K562 (cell line): ENCODE measurements around the gene VKORC1. TPM values are rescaled to one million over a fixed set of nuclear protein-coding genes. Genes with fewer than 3 reads are reported as not detected.

ENCODE experiments used
- ATAC-seq: fragments of 200-7000 bp; cut with Tn5 transposase; 3 replicates; pipeline ENCODE4 v1.9.1; 2020; ENCODE audit warnings: moderate library complexity
- BruUV-seq: library from RNA; stranded (reverse); fragments of 400-500 nt; replicated peaks from 2 replicates; lab custom pipeline; 2021; lab: Mats Ljungman, UMichigan
- CTCF ChIA-PET: fragments of 300-600 bp; formaldehyde crosslinking; extraction: SDS; loops from one replicate; lab custom pipeline; 2021; ENCODE audit warnings: low intra/inter-chr PET ratio; lab: Yijun Ruan, JAX
- POLR2A ChIA-PET: fragments of 300-600, 350-650 bp; sonication (Branson Sonifier 250); formaldehyde crosslinking; extraction: SDS; loops from one replicate; lab custom pipeline; 2021; ENCODE audit warnings: antibody characterized with exemption, inconsistent platforms; lab: Yijun Ruan, JAX
- DNase-seq, 4 experiments: peaks; one replicate each; pipeline versions ENCODE4 v3.0.0 to v3.0.0-alpha.2; 2011 to 2018; ENCODE audit warnings: low spot score in 3 of 4, mixed read lengths in 3 of 4; ENCODE audit errors: extremely low read depth in 1 of 4
- FAIRE-seq: peaks from 2 replicates; lab custom pipeline; 2011; peaks lifted over from hg19 to GRCh38; lab: Jason Lieb, UNC
- H2AFZ ChIP-seq: 2 replicates; pipeline ENCODE4 v1.6.0; 2011; ENCODE audit warnings: low read depth, low read length, control low read depth, inconsistent platforms
- H3K27ac ChIP-seq: fragments of 200-600 bp; 3 replicates; pipeline ENCODE4 v1.8.0; 2011; ENCODE audit warnings: low read depth, mild to moderate bottlenecking, control low read depth, inconsistent platforms, low read length, moderate library complexity, mixed read lengths; ENCODE audit errors: extremely low read depth
- H3K27me3 ChIP-seq, 2 experiments: fragments of 300-600 bp in 1 of 2; 2 replicates in 1 of 2; 3 replicates in 1 of 2; pipeline versions ENCODE4 v1.6.0 to v1.8.0; 2011; ENCODE audit warnings: inconsistent platforms in 2 of 2, low read length in 2 of 2, mild to moderate bottlenecking in 1 of 2, mixed read lengths in 1 of 2, moderate library complexity in 1 of 2; ENCODE audit not compliant: control insufficient read depth in 2 of 2, insufficient read depth in 2 of 2
- H3K36me3 ChIP-seq: fragments of 300-600 bp; 3 replicates; pipeline ENCODE4 v1.8.0; 2011; ENCODE audit warnings: mild to moderate bottlenecking, low read length, inconsistent platforms; ENCODE audit not compliant: control insufficient read depth, insufficient read depth
- H3K4me1 ChIP-seq, 2 experiments: fragments of 200-600 bp in 1 of 2; replicated peaks in 1 of 2; 2 replicates in 1 of 2; 3 replicates in 1 of 2; pipeline versions ENCODE4 v1.5.1 to v1.8.0; 2011; ENCODE audit warnings: inconsistent platforms in 2 of 2, low read length in 2 of 2, mild to moderate bottlenecking in 1 of 2, mixed read lengths in 1 of 2, moderate library complexity in 1 of 2; ENCODE audit not compliant: control insufficient read depth in 2 of 2, insufficient read depth in 2 of 2
- H3K4me2 ChIP-seq: 2 replicates; pipeline ENCODE4 v1.6.1; 2011; ENCODE audit warnings: low read length, control low read depth, inconsistent platforms, mixed read lengths; ENCODE audit not compliant: insufficient read depth
- H3K4me3 ChIP-seq: fragments of 200-600 bp; sonication (generic), shearing (Covaris generic); 2 replicates; pipeline ENCODE4 v1.5.1; 2016; ENCODE audit warnings: control low read depth, inconsistent platforms
- H3K79me2 ChIP-seq: fragments of 200-600 bp; 3 replicates; pipeline ENCODE4 v1.8.0; 2011; ENCODE audit warnings: low read length, inconsistent platforms; ENCODE audit not compliant: control insufficient read depth, insufficient read depth
- H3K9ac ChIP-seq, 2 experiments: 2 replicates each; pipeline versions ENCODE4 v1.6.0 to v1.6.1; 2011; ENCODE audit warnings: low read depth in 2 of 2, low read length in 2 of 2, control low read depth in 1 of 2, inconsistent platforms in 1 of 2, mild to moderate bottlenecking in 1 of 2, mixed read lengths in 1 of 2; ENCODE audit not compliant: insufficient read depth in 1 of 2
- H3K9me1 ChIP-seq: one replicate; pipeline ENCODE4 v1.6.0; 2011; ENCODE audit warnings: inconsistent platforms, mild to moderate bottlenecking, low read length, moderate library complexity; ENCODE audit not compliant: control insufficient read depth, insufficient read depth
- H3K9me3 ChIP-seq: replicated peaks from 2 replicates; pipeline ENCODE4 v1.5.1; 2011; ENCODE audit warnings: low read depth, low read length, inconsistent platforms; ENCODE audit not compliant: control insufficient read depth, insufficient read depth
- H4K20me1 ChIP-seq: replicated peaks from 2 replicates; pipeline ENCODE4 v1.6.1; 2011; ENCODE audit warnings: low read length, inconsistent platforms, mixed read lengths; ENCODE audit not compliant: control insufficient read depth, insufficient read depth
- CHD1 ChIP-seq: fragments of 200-600 bp; sonication (generic); IDR thresholded peaks from one replicate; pipeline ENCODE4 v1.6.1; 2012; ENCODE audit warnings: mild to moderate bottlenecking, moderate library complexity, low read length, inconsistent platforms
- FOXJ2 ChIP-seq: fragments of 200-800 bp; sonication (Bioruptor generic); IDR thresholded peaks from 2 replicates; pipeline ENCODE4 v1.6.1; 2016; ENCODE audit warnings: missing genetic modification characterization, missing compliant biosample characterization
- MNT ChIP-seq, 2 experiments: fragments of 450-650 bp; conservative IDR thresholded peaks; 2 replicates each; pipeline ENCODE4 v1.6.1; 2017; ENCODE audit warnings: mild to moderate bottlenecking in 2 of 2, moderate library complexity in 2 of 2
- RBM39 ChIP-seq: fragments of 200-400 bp; formaldehyde crosslinking; optimal IDR thresholded peaks from 2 replicates; pipeline ENCODE3; 2018; ENCODE audit warnings: low read depth, low read length
- SMARCE1 ChIP-seq: fragments of 450-650 bp; IDR thresholded peaks from 2 replicates; pipeline ENCODE4 v1.7.1; 2016; ENCODE audit warnings: mild to moderate bottlenecking
- ZC3H11A ChIP-seq: IDR thresholded peaks from 2 replicates; pipeline ENCODE4 v1.6.1; 2012; ENCODE audit warnings: low read depth, low read length, improper control_type of control experiment
- ZNF12 ChIP-seq: sonication (generic); formaldehyde crosslinking; IDR thresholded peaks from 2 replicates; pipeline ENCODE4 v1.4.0; 2020; ENCODE audit warnings: mild to moderate bottlenecking, missing genetic modification reagents
- ZNF224 ChIP-seq: sonication (generic); formaldehyde crosslinking; IDR thresholded peaks from 2 replicates; pipeline ENCODE4 v1.8.0; 2022; ENCODE audit warnings: mild to moderate bottlenecking, missing genetic modification reagents
- ZNF407 ChIP-seq: fragments of 450-650 bp; IDR thresholded peaks from 2 replicates; pipeline ENCODE4 v1.6.1; 2016; ENCODE audit warnings: low read depth
- WGBS: fragments of 100-300 bp; shearing (Covaris generic); methylation state at CpG from one replicate; pipeline ENCODE4 v1.1.6; 2016; ENCODE audit warnings: low coverage, mixed read lengths; ENCODE audit not compliant: insufficient coverage; ENCODE audit errors: missing lambda C conversion rate; 5-methylcytosine and 5-hydroxymethylcytosine counted together
- in situ Hi-C: fragments of 300-500 bp; cut with MboI; formaldehyde crosslinking; loops from 4 replicates; pipeline ENCODE4 v1.15.0; 2018; ENCODE audit warnings: inconsistent platforms, mixed read lengths
- intact Hi-C: fragments of 100-400 bp; cut with micrococcal nuclease; formaldehyde crosslinking; loops from 2 replicates; pipeline ENCODE4 v1.14.2; 2022
- polyA plus RNA-seq, 8 experiments: library from polyadenylated mRNA; depleted of rRNA in 4 of 8; stranded (reverse) in 5 of 8; unstranded in 3 of 8; fragments of >200 nt; fragmentation: Nextera tagmentation in 2 of 8; fragmentation: Illumina TruSeq in 1 of 8; extraction: Ambion mirVana in 2 of 8; extraction: Trizol in 1 of 8; gene quantifications; 2 replicates each; pipeline versions ENCODE4 v1.2.1 to v1.2.3, GENCODE V29; 2011 to 2014; ENCODE audit warnings: inconsistent platforms in 1 of 8, missing spikeins in 1 of 8
- total RNA-seq, 7 experiments: library from RNA; depleted of rRNA in 6 of 7; stranded (reverse); fragments of >200 nt in 6 of 7; fragmentation: Illumina TruSeq in 2 of 7; extraction: Trizol in 2 of 7; gene quantifications; 2 replicates each; pipeline versions ENCODE4 v1.2.1 to v1.2.3, GENCODE V29; 2011 to 2021; ENCODE audit warnings: low replicate concordance in 1 of 7

VKORC1 gene
- total and polyA plus RNA-seq, 9 of the 15 experiments (the other 6 are each of a cell fraction or from before 2014, with no cell fraction given) = 30.0 to 119 (median 62.1) TPM

GRCh38 chr16:31074814-31075183 is 19.8 kb downstream of the VKORC1 start:
- H4K20me1 ChIP-seq = no peaks in the 10 kb centered on the region; the same call in 1 of the 2 replicates
- in situ Hi-C loops = no loop called here
- TF ChIP-seq CHD1 = peak; percentile 24
- TF ChIP-seq RBM39 = no peak
- 0 out of 2 replicates have a peak, but pooled peaks have one; percentile 19 for TF ChIP-seq ZNF224 (CRISPR knock-in tag)
- 0 out of 2 replicates have a peak, but pooled peaks have one; percentile 3 for TF ChIP-seq ZNF12 (CRISPR knock-in tag)
- 0 out of 2 replicates have a peak, but pooled peaks have one; percentile 5 for TF ChIP-seq ZNF407
- TF ChIP-seq FOXJ2 (tag) = 0 out of 2 replicates have a peak, but pooled peaks have one; percentile 21
- TF ChIP-seq SMARCE1 = 0 out of 2 replicates have a peak, but pooled peaks have one; percentile 21
- TF ChIP-seq ZC3H11A = no peak
- no peak for TF ChIP-seq MNT (conservative IDR thresholded peaks at IDR 0.05)
- no peaks in the 10 kb centered on the region for H3K27me3 ChIP-seq
- POLR2A ChIA-PET = interaction anchor here (0.8 to 3.3 kb wide), 9 partner anchors 11 to 121 kb away, joined by 3 to 32 read pairs (median 7); partner anchors contain the start of gene FUS
- peaks cover 11 to 38% of the 10 kb centered on the region in 2 experiments; a peak in 4 of 5 replicates for H3K4me1 ChIP-seq
- WGBS = 2% methylated on average over 7 of the region's 7 CpGs
- H2AFZ ChIP-seq = peak overlapping the region; percentile 95
- CTCF ChIA-PET = interaction anchor here (0.6 kb wide), 1 partner anchor 172 kb away, joined by 4 read pairs; no protein-coding TSS in a partner anchor
- ATAC-seq (no peak), FAIRE-seq (no peak), DNase-seq (no peak)
- peak overlapping the region; percentile 79 for H3K4me3 ChIP-seq
- peaks cover 42% of the 10 kb centered on the region for H3K36me3 ChIP-seq
- H3K9me1 ChIP-seq = no peaks in the 10 kb centered on the region
- peak overlapping the region; percentile 86 to 95 for H3K9ac ChIP-seq
- intact Hi-C loops = loop anchor here (2.0 to 5.0 kb wide), 2 partner anchors 68 to 82 kb away; no protein-coding TSS in a partner anchor
- H3K27ac ChIP-seq = peak overlapping the region; percentile 84
- H3K79me2 ChIP-seq = peaks cover 64% of the 10 kb centered on the region
- peak overlapping the region; percentile 97 for H3K4me2 ChIP-seq
- H3K9me3 ChIP-seq = no peaks in the 10 kb centered on the region
- BruUV-seq = TSS peak; percentile 75
